Measurements from ENCODE around the gene PCED1A. TPM values are rescaled to one million over a fixed set of nuclear protein-coding genes. Genes with fewer than 3 reads are reported as not detected.

Gene PCED1A
- total and polyA plus RNA-seq, 2 of the 13 experiments (the other 11 are each of a cell fraction or from before 2014, with no cell fraction given), result 40.1 to 84.2 TPM

- no peak for TF ChIP-seq CENPX (CRISPR knock-in tag; IDR thresholded peaks at IDR 0.05)
- TF ChIP-seq EP300 (IDR thresholded peaks at IDR 0.05; ENCODE audit: low read depth in 2 of 2, low read length in 2 of 2), result no peak
- TF ChIP-seq EP300 (CRISPR knock-in tag; IDR thresholded peaks at IDR 0.05; ENCODE audit: borderline replicate concordance), result peak; percentile 56
- no peak for TF ChIP-seq ZNF232 (CRISPR knock-in tag; IDR thresholded peaks at IDR 0.05; ENCODE audit: borderline replicate concordance)
- TF ChIP-seq ZNF720 (CRISPR knock-in tag; IDR thresholded peaks at IDR 0.05), result no peak; the same call in 1 of the 2 replicates
- no peak for TF ChIP-seq FOSL1 (CRISPR knock-in tag; IDR thresholded peaks at IDR 0.05; ENCODE audit: borderline replicate concordance)
- no peak; the same call in 1 of the 2 replicates for TF ChIP-seq ZNF224 (CRISPR knock-in tag; IDR thresholded peaks at IDR 0.05)
- peak; percentile 37; the same call in 1 of the 2 replicates for TF ChIP-seq ZNF264 (CRISPR knock-in tag; IDR thresholded peaks at IDR 0.05)
- TF ChIP-seq ISX (CRISPR knock-in tag; conservative IDR thresholded peaks at IDR 0.05), result 0 out of 2 replicates have a peak, but pooled peaks have one; percentile 11
- TF ChIP-seq NFATC3 (CRISPR knock-in tag; IDR thresholded peaks at IDR 0.05), result peak; percentile 36; the same call in 1 of the 2 replicates
- no peak for TF ChIP-seq STAG1 (CRISPR knock-in tag; IDR thresholded peaks at IDR 0.05)
- TF ChIP-seq ZNF776 (CRISPR knock-in tag; IDR thresholded peaks at IDR 0.05), result no peak; the same call in 1 of the 2 replicates
- TF ChIP-seq HNF4A (CRISPR knock-in tag; IDR thresholded peaks at IDR 0.05), result no peak
- peak; percentile 73; the same call in 1 of the 2 replicates for TF ChIP-seq ZNF337 (CRISPR knock-in tag; IDR thresholded peaks at IDR 0.05; ENCODE audit: borderline replicate concordance, low read depth)
- peak; percentile 79 for TF ChIP-seq ZNF274 (CRISPR knock-in tag; IDR thresholded peaks at IDR 0.05)
- peak; percentile 45; the same call in 1 of the 2 replicates for TF ChIP-seq RXRB (CRISPR knock-in tag; IDR thresholded peaks at IDR 0.05; ENCODE audit: borderline replicate concordance)
- peak; percentile 95 for TF ChIP-seq ZNF318 (CRISPR knock-in tag; IDR thresholded peaks at IDR 0.05)
- TF ChIP-seq CEBPZ (IDR thresholded peaks at IDR 0.05; ENCODE audit: low read length), result no peak
- TF ChIP-seq U2AF2 (IDR thresholded peaks at IDR 0.05; ENCODE audit: low read depth, low read length), result no peak
- no peak for TF ChIP-seq RFXANK (CRISPR knock-in tag; IDR thresholded peaks at IDR 0.05)
These were observed 32.7 kb upstream of the PCED1A start, which contains the start of gene PTPRA (continued) for GRCh38 chr20:2873010-2873746.

All from HepG2 (cell line).